Measurements from ENCODE around the gene DIP2C.
"Not testable (repeated sequence)": the region's sequence is repeated elsewhere in the genome, so short reads cannot be mapped to it uniquely, and the experiment has no call there.

DNA sequence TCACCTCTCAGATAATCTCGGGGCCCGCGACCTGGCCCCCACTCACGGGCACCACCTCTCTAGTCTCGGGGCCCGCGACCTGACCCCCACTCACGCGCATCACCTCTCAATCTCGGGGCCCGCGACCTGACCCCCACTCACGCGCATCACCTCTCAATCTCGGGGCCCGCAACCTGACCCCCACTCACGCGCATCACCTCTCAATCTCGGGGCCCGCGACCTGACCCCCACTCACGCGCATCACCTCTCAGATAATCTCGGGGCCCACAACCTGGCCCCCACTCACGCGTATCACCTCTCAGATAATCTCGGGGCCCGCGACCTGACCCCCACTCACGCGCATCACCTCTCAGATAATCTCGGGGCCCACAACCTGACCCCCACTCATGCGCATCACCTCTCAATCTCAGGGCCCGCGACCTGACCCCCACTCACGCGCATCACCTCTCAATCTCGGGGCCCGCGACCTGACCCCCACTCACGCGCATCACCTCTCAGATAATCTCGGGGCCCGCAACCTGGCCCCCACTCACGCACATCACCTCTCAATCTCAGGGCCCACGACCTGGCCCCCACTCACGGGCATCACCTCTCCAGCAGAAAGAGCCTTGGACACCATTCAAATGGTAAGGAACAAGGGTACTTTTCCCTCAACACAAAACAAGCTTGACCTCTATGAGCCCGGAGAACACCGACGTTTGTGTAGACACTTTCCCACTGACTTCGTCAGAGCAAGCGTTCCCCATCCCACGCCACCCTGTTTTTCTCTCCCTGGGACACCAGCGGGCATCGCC lies 104.8 kb downstream of the DIP2C start:
- not testable (repeated sequence) for TF ChIP-seq CTCF (IDR thresholded peaks at IDR 0.05; ENCODE audit: borderline replicate concordance, extremely low read depth, low read length, poor library complexity, severe bottlenecking); EZH2 (IDR thresholded peaks at IDR 0.05; ENCODE audit: borderline replicate concordance, low read depth, low read length, severe bottlenecking)

All from DND-41 (cell line).